HEK293T (cell line): ENCODE data around the gene CIB2.

Source experiments
- ARNT ChIP-seq: fragments of 450-650 bp; IDR thresholded peaks from 2 replicates; pipeline ENCODE4 v1.6.1; 2017; ENCODE audit warnings: mild to moderate bottlenecking
- BHLHE40 ChIP-seq: fragments of 450-650 bp; IDR thresholded peaks from 2 replicates; pipeline ENCODE4 v1.6.1; 2016; ENCODE audit warnings: mild to moderate bottlenecking, moderate library complexity, borderline replicate concordance
- CTBP1 ChIP-seq: fragments of 450-650 bp; IDR thresholded peaks from 2 replicates; pipeline ENCODE4 v1.6.1; 2016; ENCODE audit warnings: borderline replicate concordance
- ELF4 ChIP-seq: fragments of 450-650 bp; IDR thresholded peaks from 2 replicates; pipeline ENCODE4 v1.6.1; 2017; ENCODE audit warnings: antibody characterized with exemption
- FOXA1 ChIP-seq: fragments of 450-650 bp; IDR thresholded peaks from 2 replicates; pipeline ENCODE4 v1.6.1; 2016; ENCODE audit warnings: mild to moderate bottlenecking
- FOXK2 ChIP-seq: fragments of 450-650 bp; IDR thresholded peaks from 2 replicates; pipeline ENCODE4 v1.6.1; 2016; ENCODE audit warnings: mild to moderate bottlenecking
- FOXM1 ChIP-seq: fragments of 450-650 bp; IDR thresholded peaks from 2 replicates; pipeline ENCODE4 v1.6.1; 2017; ENCODE audit warnings: mild to moderate bottlenecking, borderline replicate concordance
- HDGF ChIP-seq: fragments of 450-650 bp; IDR thresholded peaks from 2 replicates; pipeline ENCODE4 v1.6.1; 2017; ENCODE audit warnings: antibody characterized with exemption, borderline replicate concordance
- L3MBTL2 ChIP-seq: fragments of 450-650 bp; conservative IDR thresholded peaks from 2 replicates; pipeline ENCODE4 v1.6.1; 2016; ENCODE audit warnings: mild to moderate bottlenecking
- NFRKB ChIP-seq: fragments of 450-650 bp; IDR thresholded peaks from 2 replicates; pipeline ENCODE4 v1.6.1; 2016; ENCODE audit warnings: mild to moderate bottlenecking, moderate library complexity
- PKNOX1 ChIP-seq: fragments of 450-650 bp; IDR thresholded peaks from 2 replicates; pipeline ENCODE4 v1.6.1; 2016
- SP1 ChIP-seq: fragments of 450-650 bp; IDR thresholded peaks from 2 replicates; pipeline ENCODE4 v1.6.1; 2017
- TARDBP ChIP-seq: fragments of 450-650 bp; IDR thresholded peaks from 2 replicates; pipeline ENCODE4 v1.6.1; 2016

GRCh38 chr15:78065284-78065872 lies 65.9 kb downstream of the CIB2 start:
- TF ChIP-seq BHLHE40 (no peak), ELF4 (no peak), NFRKB (no peak), FOXA1 (no peak), TARDBP (no peak), PKNOX1 (no peak), SP1 (no peak), ARNT (no peak), CTBP1 (no peak), FOXM1 (no peak), HDGF (no peak), FOXK2 (no peak), L3MBTL2 (no peak)
